B cell (primary cell): ENCODE data around the gene SLC35E3. TPM values are rescaled to one million over a fixed set of nuclear protein-coding genes. Genes with fewer than 3 reads are reported as not detected.

Source experiments
- ATAC-seq: fragments of 200-7000 bp; cut with Tn5 transposase; one replicate; pipeline ENCODE4 v1.10.0; 2021; ENCODE audit warnings: low read depth, mild to moderate bottlenecking, moderate number of reproducible peaks, moderate library complexity
- CTCF ChIA-PET: fragments of 350-600 bp; sonication (Branson Sonifier 250); formaldehyde crosslinking; loops from one replicate; lab custom pipeline; 2021; ENCODE audit warnings: antibody characterized with exemption, inconsistent platforms; lab: Charles Lee
- POLR2A ChIA-PET: fragments of 350-600 bp; sonication (Branson Sonifier 250); formaldehyde crosslinking; loops from one replicate; lab custom pipeline; 2021; ENCODE audit warnings: antibody characterized with exemption; lab: Charles Lee
- DNase-seq: peaks from one replicate; pipeline ENCODE4 v3.0.0; 2013
- H2AFZ ChIP-seq: 2 replicates; pipeline ENCODE4 v1.6.1; 2012; ENCODE audit warnings: mild to moderate bottlenecking, low read depth, low read length; ENCODE audit not compliant: insufficient read depth, poor library complexity, severe bottlenecking
- H3K27ac ChIP-seq, 2 donors: 1 replicate in 1 of 2; 2 replicates in 1 of 2; pipeline ENCODE4 v1.5.1; 2012 to 2013; ENCODE audit warnings: low read length in 2 of 2, mild to moderate bottlenecking in 2 of 2, moderate library complexity in 1 of 2
- H3K27me3 ChIP-seq, 4 experiments: fragments of 200-600 bp in 1 of 4; sonication (generic) in 1 of 4; replicated peaks in 1 of 4; 1 replicate in 2 of 4; 2 replicates in 2 of 4; pipeline versions ENCODE4 v1.6.1 to v1.7.0; 2013 to 2016; ENCODE audit warnings: low read length in 3 of 4, mild to moderate bottlenecking in 2 of 4, mixed read lengths in 1 of 4, moderate library complexity in 1 of 4; ENCODE audit not compliant: insufficient read depth in 4 of 4, control insufficient read depth in 3 of 4; ENCODE audit errors: control extremely low read depth in 1 of 4
- H3K36me3 ChIP-seq, 2 experiments: replicated peaks in 1 of 2; 1 replicate in 1 of 2; 2 replicates in 1 of 2; pipeline versions ENCODE4 v1.6.1 to v1.7.1; 2013; ENCODE audit warnings: low read length in 1 of 2; ENCODE audit not compliant: insufficient read depth in 2 of 2, control insufficient read depth in 1 of 2; ENCODE audit errors: control extremely low read depth in 1 of 2, extremely low read depth in 1 of 2
- H3K4me1 ChIP-seq, 2 donors: fragments of 200-600 bp in 1 of 2; sonication (generic) in 1 of 2; 1 replicate in 1 of 2; 2 replicates in 1 of 2; pipeline versions ENCODE4 v1.5.1 to v1.6.1; 2013 to 2017; ENCODE audit warnings: low read length in 2 of 2; ENCODE audit not compliant: control insufficient read depth in 2 of 2, insufficient read depth in 2 of 2
- H3K4me2 ChIP-seq: replicated peaks from 2 replicates; pipeline ENCODE3; 2012; ENCODE audit warnings: mild to moderate bottlenecking, low read depth, low read length; ENCODE audit not compliant: poor library complexity, severe bottlenecking
- H3K4me3 ChIP-seq, 5 experiments: fragments of 200-600 bp in 1 of 5; sonication (generic) in 1 of 5; 1 replicate in 3 of 5; 2 replicates in 2 of 5; pipeline versions ENCODE4 v1.5.1 to v1.7.0; 2011 to 2016; ENCODE audit warnings: low read length in 4 of 5, mild to moderate bottlenecking in 4 of 5, low read depth in 2 of 5, control low read depth in 1 of 5, moderate library complexity in 1 of 5; ENCODE audit not compliant: insufficient read depth in 1 of 5; ENCODE audit errors: control extremely low read depth in 1 of 5, extremely low read depth in 1 of 5
- H3K79me2 ChIP-seq: fragments of 200-600 bp; sonication (generic); one replicate; pipeline ENCODE4 v1.6.0; 2016; ENCODE audit warnings: low read length; ENCODE audit not compliant: control insufficient read depth, insufficient read depth
- H3K9ac ChIP-seq: fragments of 200-600 bp; sonication (generic); 2 replicates; pipeline ENCODE4 v1.6.1; 2017; ENCODE audit warnings: mild to moderate bottlenecking, low read length, moderate library complexity
- H3K9me3 ChIP-seq, 3 donors: one replicate each; pipeline versions ENCODE4 v1.6.1 to v1.7.1; 2013; ENCODE audit warnings: low read length in 2 of 3; ENCODE audit not compliant: control insufficient read depth in 2 of 3, insufficient read depth in 1 of 3; ENCODE audit errors: control extremely low read depth in 1 of 3
- H4K20me1 ChIP-seq: 2 replicates; pipeline ENCODE4 v1.6.0; 2012; ENCODE audit warnings: mild to moderate bottlenecking, low read length; ENCODE audit not compliant: insufficient read depth, control insufficient read depth, poor library complexity, severe bottlenecking
- H3K27ac Mint-ChIP-seq: one replicate; pipeline ENCODE4 v1.8.0; 2021; ENCODE audit warnings: mixed read lengths
- H3K27me3 Mint-ChIP-seq: one replicate; pipeline ENCODE4 v1.8.0; 2021; ENCODE audit warnings: mixed read lengths
- H3K4me1 Mint-ChIP-seq: one replicate; pipeline ENCODE4 v1.8.0; 2021; ENCODE audit warnings: mixed read lengths
- H3K4me3 Mint-ChIP-seq: one replicate; pipeline ENCODE4 v1.8.0; 2021; ENCODE audit warnings: mixed read lengths
- H3K9me3 Mint-ChIP-seq: one replicate; pipeline ENCODE4 v1.8.0; 2022; ENCODE audit warnings: mixed read lengths; ENCODE audit not compliant: insufficient read depth
- EZH2 ChIP-seq: IDR thresholded peaks from 2 replicates; pipeline ENCODE4 v1.6.1; 2012; ENCODE audit warnings: borderline replicate concordance, low read depth, mild to moderate bottlenecking, moderate library complexity, low read length; ENCODE audit not compliant: insufficient read depth, poor library complexity, severe bottlenecking
- WGBS: methylation state at CpG from one replicate; pipeline ENCODE4 v1.1.5; 2013; ENCODE audit warnings: missing lambda C conversion rate; ENCODE audit not compliant: insufficient coverage; 5-methylcytosine and 5-hydroxymethylcytosine counted together
- intact Hi-C: fragments of 100-400 bp; cut with micrococcal nuclease; formaldehyde crosslinking; loops from one replicate; pipeline ENCODE4 v1.10.0; 2022
- polyA plus RNA-seq: library from polyadenylated mRNA; depleted of rRNA; stranded (reverse); fragments of >200 nt; gene quantifications from 2 replicates; pipeline ENCODE4 v1.2.3, GENCODE V29; 2012
- total RNA-seq, 2 donors: library from RNA; stranded (reverse); fragments of 120-200 nt in 1 of 2; gene quantifications; 1 replicate in 1 of 2; 2 replicates in 1 of 2; pipeline versions ENCODE4 v1.2.3 to v1.2.4, GENCODE V29; 2013 to 2022
- TF ChIP-seq, protein P1 (sequence below): fragments of 200-600 bp; IDR thresholded peaks from one replicate; pipeline ENCODE4 v1.8.0; 2022; ENCODE audit warnings: antibody characterized with exemption, mild to moderate bottlenecking

Gene SLC35E3
- total and polyA plus RNA-seq, 2 donors (not counting 1 experiment from before 2014, with no cell fraction given) = 7.0 to 15.1 TPM

DNA sequence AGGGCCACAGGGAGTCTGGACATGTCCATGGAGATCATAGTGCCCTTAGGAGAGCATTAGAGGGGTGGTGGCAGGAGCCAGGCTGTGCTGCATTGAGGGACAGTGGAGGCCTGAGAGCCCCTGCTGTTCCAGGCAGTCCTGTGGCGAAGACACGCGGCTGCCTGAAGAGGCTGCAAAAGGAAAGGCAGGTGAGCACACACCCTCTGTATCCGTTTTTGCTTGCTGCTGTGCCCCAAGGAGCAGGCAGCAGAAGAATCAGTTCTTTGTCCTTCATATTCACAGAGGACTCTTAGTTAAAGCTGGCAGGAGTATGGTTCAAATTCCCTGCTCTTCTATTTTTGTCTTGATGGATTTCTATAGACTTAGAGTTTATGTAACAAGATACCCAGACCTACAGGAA, 4.5 kb downstream of the SLC35E3 start:
- TF ChIP-seq EZH2 = no peak
- TF ChIP-seq, protein P1, sequence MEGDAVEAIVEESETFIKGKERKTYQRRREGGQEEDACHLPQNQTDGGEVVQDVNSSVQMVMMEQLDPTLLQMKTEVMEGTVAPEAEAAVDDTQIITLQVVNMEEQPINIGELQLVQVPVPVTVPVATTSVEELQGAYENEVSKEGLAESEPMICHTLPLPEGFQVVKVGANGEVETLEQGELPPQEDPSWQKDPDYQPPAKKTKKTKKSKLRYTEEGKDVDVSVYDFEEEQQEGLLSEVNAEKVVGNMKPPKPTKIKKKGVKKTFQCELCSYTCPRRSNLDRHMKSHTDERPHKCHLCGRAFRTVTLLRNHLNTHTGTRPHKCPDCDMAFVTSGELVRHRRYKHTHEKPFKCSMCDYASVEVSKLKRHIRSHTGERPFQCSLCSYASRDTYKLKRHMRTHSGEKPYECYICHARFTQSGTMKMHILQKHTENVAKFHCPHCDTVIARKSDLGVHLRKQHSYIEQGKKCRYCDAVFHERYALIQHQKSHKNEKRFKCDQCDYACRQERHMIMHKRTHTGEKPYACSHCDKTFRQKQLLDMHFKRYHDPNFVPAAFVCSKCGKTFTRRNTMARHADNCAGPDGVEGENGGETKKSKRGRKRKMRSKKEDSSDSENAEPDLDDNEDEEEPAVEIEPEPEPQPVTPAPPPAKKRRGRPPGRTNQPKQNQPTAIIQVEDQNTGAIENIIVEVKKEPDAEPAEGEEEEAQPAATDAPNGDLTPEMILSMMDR = no peak
- no peaks in the 10 kb centered on the region for H4K20me1 ChIP-seq
- no peak overlapping the region for H2AFZ ChIP-seq
- no peaks in the 10 kb centered on the region for H3K27me3 ChIP-seq
- H3K9ac ChIP-seq = no peak overlapping the region
- no peaks in the 10 kb centered on the region for H3K9me3 Mint-ChIP-seq
- H3K4me3 Mint-ChIP-seq = no peak overlapping the region
- no peak overlapping the region for H3K27ac ChIP-seq
- H3K9me3 ChIP-seq = no peaks in the 10 kb centered on the region
- H3K4me1 ChIP-seq = peaks cover 13 to 14% of the 10 kb centered on the region in 2 donors
- DNase-seq = no peak
- intact Hi-C loops = no loop called here
- POLR2A ChIA-PET = interaction anchor here (0.6 kb wide), 1 partner anchor 59 kb away, joined by 3 read pairs; no protein-coding TSS in a partner anchor
- H3K27me3 Mint-ChIP-seq = no peaks in the 10 kb centered on the region
- H3K79me2 ChIP-seq = peaks cover 28% of the 10 kb centered on the region
- peaks cover 8 to 22% of the 10 kb centered on the region in 2 experiments for H3K36me3 ChIP-seq
- no peak overlapping the region for H3K4me3 ChIP-seq
- no peak overlapping the region for H3K4me2 ChIP-seq
- CTCF ChIA-PET = no interaction called here
- 100% methylated on average over 3 of the region's 4 CpGs for WGBS
- peaks cover 37% of the 10 kb centered on the region for H3K4me1 Mint-ChIP-seq
- ATAC-seq = no peak
- H3K27ac Mint-ChIP-seq = no peak overlapping the region

DNA sequence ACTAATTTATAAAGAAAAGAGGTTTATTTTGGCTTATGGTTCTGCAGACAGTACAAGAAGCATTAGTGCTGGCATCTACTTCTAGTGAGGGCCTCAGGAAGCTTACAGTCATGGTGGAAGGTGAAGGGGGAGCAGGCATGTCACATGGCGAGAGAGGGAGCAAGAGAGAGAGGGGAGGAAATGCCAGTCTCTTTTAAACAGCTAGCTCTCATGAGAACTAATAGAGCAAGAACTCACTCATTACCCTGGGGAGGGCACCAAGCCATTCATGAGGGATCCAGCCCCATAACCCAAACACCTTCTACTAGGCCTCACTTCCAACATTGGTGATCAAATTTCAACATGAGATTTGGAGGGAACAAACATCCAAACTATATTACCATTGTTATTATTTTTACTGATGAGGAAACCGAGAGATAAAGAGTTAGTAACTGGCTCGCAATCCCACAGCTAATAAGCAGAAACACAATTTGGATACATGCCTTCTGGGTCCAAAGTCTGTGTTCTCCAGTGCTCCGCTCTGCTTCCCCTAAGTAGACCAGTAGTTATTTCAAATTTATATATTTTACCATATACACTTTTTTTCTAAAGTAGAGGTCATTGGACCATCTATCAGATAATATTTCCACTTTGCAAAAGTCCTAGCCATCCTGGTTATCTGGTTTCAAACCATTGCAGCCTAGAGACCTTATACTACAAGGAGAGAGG, 9.7 kb downstream of the SLC35E3 start:
- ChIA-PET CTCF (no interaction called here), POLR2A (no interaction called here)
- H3K4me1 Mint-ChIP-seq = no peaks in the 10 kb centered on the region
- Histone ChIP-seq H2AFZ (no peak overlapping the region), H3K9me3 (no peaks in the 10 kb centered on the region), H3K4me1 (no peaks in the 10 kb centered on the region), H4K20me1 (no peaks in the 10 kb centered on the region), H3K27me3 (no peaks in the 10 kb centered on the region), H3K79me2 (no peaks in the 10 kb centered on the region), H3K4me2 (no peak overlapping the region), H3K4me3 (no peak overlapping the region), H3K36me3 (peaks cover 11 to 34% of the 10 kb centered on the region in 2 experiments), H3K9ac (no peak overlapping the region), H3K27ac (no peak overlapping the region)
- DNase-seq = no peak
- H3K9me3 Mint-ChIP-seq = no peaks in the 10 kb centered on the region
- TF ChIP-seq, protein P1 = no peak
- no peak for TF ChIP-seq EZH2
- no peak overlapping the region for H3K27ac Mint-ChIP-seq
- H3K27me3 Mint-ChIP-seq = no peaks in the 10 kb centered on the region
- intact Hi-C loops = no loop called here
- no CpG with 5 or more reads among the region's 4 CpGs for WGBS
- no peak for ATAC-seq
- no peak overlapping the region for H3K4me3 Mint-ChIP-seq
